Activated T-cell treated with anti-CD3 and anti-CD28 coated beads, Interleukin-2, amount 50 U/mL, for 72 hours (primary cell): ENCODE measurements around the gene MOB3C. TPM values are rescaled to one million over a fixed set of nuclear protein-coding genes. Genes with fewer than 3 reads are reported as not detected.
A peak's percentile ranks its signal among the peaks of the same experiment; 100 is the strongest.
"Not testable (repeated sequence)": the region's sequence is repeated elsewhere in the genome, so short reads cannot be mapped to it uniquely, and the experiment has no call there.

Experiments used
- ATAC-seq, 2 donors: fragments of 150-1000 bp; cut with Tn5 transposase; replicated peaks in 1 of 2; 2 replicates each; pipeline ENCODE4 v1.10.0; 2021; ENCODE audit warnings: moderate library complexity in 2 of 2, mild to moderate bottlenecking in 1 of 2
- DNase-seq, 2 donors: peaks; one replicate each; pipeline ENCODE4 v3.0.0; 2021 to 2022; ENCODE audit warnings: mixed read lengths in 1 of 2
- H3K27ac Mint-ChIP-seq: one replicate; pipeline ENCODE4 v1.8.0; 2022; ENCODE audit warnings: mild to moderate bottlenecking, moderate library complexity, mixed read lengths
- H3K27me3 Mint-ChIP-seq: one replicate; pipeline ENCODE4 v1.8.0; 2022; ENCODE audit warnings: low read depth, mixed read lengths
- H3K36me3 Mint-ChIP-seq, 2 donors: one replicate each; pipeline ENCODE4 v1.8.0; 2022; ENCODE audit warnings: mixed read lengths in 2 of 2, mild to moderate bottlenecking in 1 of 2; ENCODE audit not compliant: insufficient read depth in 2 of 2
- H3K4me1 Mint-ChIP-seq: one replicate; pipeline ENCODE4 v1.8.0; 2022; ENCODE audit warnings: low read depth, mixed read lengths
- H3K4me3 Mint-ChIP-seq, 2 donors: one replicate each; pipeline ENCODE4 v1.8.0; 2022; ENCODE audit warnings: mild to moderate bottlenecking in 2 of 2, mixed read lengths in 2 of 2, moderate library complexity in 2 of 2
- H3K9me3 Mint-ChIP-seq, 2 donors: one replicate each; pipeline ENCODE4 v1.8.0; 2022; ENCODE audit warnings: mixed read lengths in 2 of 2
- total RNA-seq, 2 donors: library from RNA; stranded (reverse); gene quantifications; one replicate each; pipeline ENCODE4 v1.2.3, GENCODE V29; 2022

Gene MOB3C
- total RNA-seq, 2 donors from 2014 or later, result 13.3 to 13.7 TPM

DNA sequence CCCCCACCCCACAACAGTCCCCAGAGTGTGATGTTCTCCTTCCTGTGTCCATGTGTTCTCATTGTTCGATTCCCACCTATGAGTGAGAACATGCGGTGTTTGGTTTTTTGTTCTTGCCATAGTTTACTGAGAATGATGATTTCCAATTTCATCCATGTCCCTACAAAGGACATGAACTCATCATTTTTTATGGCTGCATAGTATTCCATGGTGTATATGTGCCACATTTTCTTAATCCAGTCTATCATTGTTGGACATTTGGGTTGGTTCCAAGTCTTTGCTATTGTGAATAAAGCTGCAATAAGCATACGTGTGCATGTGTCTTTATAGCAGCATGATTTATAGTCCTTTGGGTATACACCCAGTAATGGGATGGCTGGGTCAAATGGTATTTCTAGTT is 34.5 kb upstream of the MOB3C start:
- H3K27me3 Mint-ChIP-seq, H3K27ac Mint-ChIP-seq, DNase-seq, ATAC-seq, H3K9me3 Mint-ChIP-seq, H3K4me3 Mint-ChIP-seq: not testable (repeated sequence)
- Mint-ChIP-seq H3K36me3 (peaks cover 22 to 34% of the 10 kb centered on the region in 2 donors), H3K4me1 (peaks cover 20% of the 10 kb centered on the region)

DNA sequence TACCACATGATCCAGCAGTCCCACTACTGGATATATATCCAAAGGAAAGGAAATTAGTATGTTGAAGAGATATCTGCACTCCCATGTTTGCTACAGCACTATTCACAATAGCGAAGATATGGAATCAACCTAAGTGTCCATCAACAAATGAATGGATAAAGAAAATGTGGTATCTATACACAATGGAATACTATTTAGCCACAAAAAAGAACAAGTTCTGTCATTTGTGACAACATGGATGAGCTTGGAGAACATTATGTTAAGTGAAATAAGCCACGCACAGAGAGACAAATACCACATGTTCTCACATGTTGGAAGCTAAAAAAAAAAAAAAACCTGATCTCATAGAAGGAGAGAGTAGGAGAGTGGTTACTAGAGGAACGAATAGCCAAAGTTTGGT is 33.9 kb upstream of the MOB3C start:
- Mint-ChIP-seq H3K4me3 (no peak overlapping the region), H3K27ac (no peak overlapping the region), H3K4me1 (peaks cover 20% of the 10 kb centered on the region), H3K36me3 (peaks cover 20 to 28% of the 10 kb centered on the region in 2 donors), H3K27me3 (no peaks in the 10 kb centered on the region), H3K9me3 (peaks cover 2 to 6% of the 10 kb centered on the region in 2 donors)
- DNase-seq (no peak), ATAC-seq (no peak)

DNA sequence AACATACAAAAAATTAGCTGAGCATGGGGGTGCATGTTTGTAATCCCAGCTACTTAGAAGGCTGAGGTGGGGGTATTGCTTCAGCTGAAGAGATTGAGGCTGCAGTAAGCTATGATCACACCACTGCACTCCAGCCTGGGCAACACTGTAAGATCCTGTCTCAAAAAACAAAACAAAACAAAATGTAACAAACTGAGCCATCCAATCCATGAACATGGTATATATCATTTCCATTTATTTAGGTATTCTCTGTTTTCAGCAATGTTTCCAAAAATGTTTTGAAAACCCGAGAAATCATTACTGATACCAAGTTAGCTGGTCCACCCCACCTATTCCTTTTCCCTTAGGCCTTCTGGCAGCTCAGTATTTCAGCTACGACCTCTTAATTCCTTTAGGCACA is 33.2 kb upstream of the MOB3C start:
- Mint-ChIP-seq H3K36me3 (peaks cover 17 to 24% of the 10 kb centered on the region in 2 donors), H3K4me3 (no peak overlapping the region), H3K27ac (no peak overlapping the region), H3K27me3 (no peaks in the 10 kb centered on the region), H3K4me1 (peaks cover 20% of the 10 kb centered on the region), H3K9me3 (peaks cover 2 to 6% of the 10 kb centered on the region in 2 donors)
- ATAC-seq (no peak), DNase-seq (no peak)

DNA sequence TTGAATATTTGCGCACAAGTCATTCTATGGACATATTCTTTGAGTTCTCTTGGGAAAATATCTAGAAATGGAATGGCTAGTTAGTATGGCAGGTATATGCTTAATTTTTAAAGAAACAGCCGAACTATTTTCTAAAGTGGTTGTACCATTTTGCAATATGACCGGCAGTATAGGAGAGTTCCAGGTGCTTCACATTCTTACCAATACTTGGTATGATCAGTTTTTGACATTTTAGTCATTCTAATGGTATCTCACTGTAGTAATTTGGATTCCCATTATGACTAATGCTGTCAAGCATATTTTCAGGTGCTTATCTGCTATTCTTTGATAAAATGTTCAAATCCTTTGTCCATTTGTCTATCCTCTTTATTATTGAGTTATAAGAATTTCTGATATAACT is 31.0 kb upstream of the MOB3C start:
- H3K4me3 Mint-ChIP-seq, result no peak overlapping the region
- peaks cover 8% of the 10 kb centered on the region for H3K4me1 Mint-ChIP-seq
- H3K9me3 Mint-ChIP-seq, result peaks cover 0 to 6% of the 10 kb centered on the region in 2 donors
- H3K27ac Mint-ChIP-seq, result no peak overlapping the region
- peaks cover 15 to 21% of the 10 kb centered on the region in 2 donors for H3K36me3 Mint-ChIP-seq
- ATAC-seq, result peak in 1 of 2 donors; percentile 44
- no peaks in the 10 kb centered on the region for H3K27me3 Mint-ChIP-seq
- DNase-seq, result no peak

DNA sequence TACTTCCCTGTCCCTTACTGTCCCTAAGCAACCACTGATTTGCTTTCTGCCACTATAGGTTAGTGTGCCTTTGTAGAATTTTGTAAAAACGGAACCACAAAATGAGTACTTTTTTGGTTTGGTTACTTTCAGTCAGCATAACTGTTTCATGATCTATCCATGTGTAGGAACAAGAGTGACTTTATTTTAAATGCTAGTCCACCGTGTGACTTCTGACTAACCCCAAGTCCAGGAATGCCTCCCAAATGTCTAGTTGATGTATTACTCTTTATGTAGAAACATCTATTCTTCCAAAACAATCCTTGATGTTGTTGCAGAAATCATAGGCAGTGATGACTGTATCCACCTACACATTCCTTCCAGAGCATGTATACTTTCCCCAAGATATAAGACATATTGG is 30.2 kb upstream of the MOB3C start:
- peaks cover 14 to 19% of the 10 kb centered on the region in 2 donors for H3K36me3 Mint-ChIP-seq

DNA sequence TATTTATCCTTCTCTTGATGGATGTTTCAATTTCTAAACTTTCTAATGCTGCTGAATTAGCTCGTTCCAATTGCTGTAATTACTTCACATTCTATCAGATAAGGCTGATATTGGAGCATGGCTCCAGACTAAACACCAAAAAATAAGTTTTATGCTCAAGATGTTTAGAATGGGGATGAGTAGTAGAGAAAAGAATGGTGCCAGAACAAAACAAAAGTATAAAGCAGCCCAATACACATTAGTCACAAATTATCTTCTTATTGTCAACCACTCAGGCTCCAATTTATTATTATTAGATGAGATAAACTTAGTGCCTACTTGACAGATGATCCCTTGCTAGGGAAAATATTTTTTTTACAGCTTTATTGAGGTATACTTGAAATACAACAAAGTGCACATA is 29.7 kb upstream of the MOB3C start:
- H3K4me3 Mint-ChIP-seq, result no peak overlapping the region
- ATAC-seq, result no peak
- DNase-seq, result no peak
- peaks cover 0 to 6% of the 10 kb centered on the region in 2 donors for H3K9me3 Mint-ChIP-seq
- H3K27me3 Mint-ChIP-seq, result no peaks in the 10 kb centered on the region
- H3K36me3 Mint-ChIP-seq, result peaks cover 15% of the 10 kb centered on the region in 2 donors
- H3K27ac Mint-ChIP-seq, result no peak overlapping the region
- H3K4me1 Mint-ChIP-seq, result peaks cover 8% of the 10 kb centered on the region

More for the DNA sequence above, 30.2 kb upstream of the MOB3C start:
- Mint-ChIP-seq H3K4me1 (peaks cover 8% of the 10 kb centered on the region), H3K27ac (no peak overlapping the region), H3K27me3 (no peaks in the 10 kb centered on the region), H3K9me3 (peaks cover 0 to 6% of the 10 kb centered on the region in 2 donors), H3K4me3 (no peak overlapping the region)
- DNase-seq (no peak), ATAC-seq (peak; percentile 29 to 75)

DNA sequence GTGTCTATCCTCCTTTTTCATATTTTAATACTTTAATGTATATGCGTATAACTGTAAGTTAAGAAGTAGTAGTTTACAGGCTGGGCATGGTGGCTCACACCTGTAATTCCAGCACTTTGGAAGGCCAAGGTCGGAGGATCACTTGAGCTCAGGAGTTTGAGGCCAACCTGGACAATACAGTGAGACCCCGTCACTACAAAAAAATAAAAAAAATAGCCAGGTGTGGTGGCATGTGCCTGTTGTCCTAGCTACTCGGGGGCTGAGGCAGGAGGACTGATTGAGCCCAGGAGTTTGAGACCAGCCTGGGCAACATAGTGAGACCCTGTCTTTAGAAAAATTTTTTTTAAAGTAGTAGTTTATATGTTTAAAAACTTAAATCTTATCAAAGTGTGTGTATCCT is 29.2 kb upstream of the MOB3C start:
- no peak for DNase-seq
- no peak for ATAC-seq
- Mint-ChIP-seq H3K9me3 (peaks cover 0 to 6% of the 10 kb centered on the region in 2 donors), H3K4me3 (no peak overlapping the region), H3K4me1 (peaks cover 8% of the 10 kb centered on the region), H3K27ac (no peak overlapping the region), H3K27me3 (no peaks in the 10 kb centered on the region), H3K36me3 (peaks cover 15 to 16% of the 10 kb centered on the region in 2 donors)

DNA sequence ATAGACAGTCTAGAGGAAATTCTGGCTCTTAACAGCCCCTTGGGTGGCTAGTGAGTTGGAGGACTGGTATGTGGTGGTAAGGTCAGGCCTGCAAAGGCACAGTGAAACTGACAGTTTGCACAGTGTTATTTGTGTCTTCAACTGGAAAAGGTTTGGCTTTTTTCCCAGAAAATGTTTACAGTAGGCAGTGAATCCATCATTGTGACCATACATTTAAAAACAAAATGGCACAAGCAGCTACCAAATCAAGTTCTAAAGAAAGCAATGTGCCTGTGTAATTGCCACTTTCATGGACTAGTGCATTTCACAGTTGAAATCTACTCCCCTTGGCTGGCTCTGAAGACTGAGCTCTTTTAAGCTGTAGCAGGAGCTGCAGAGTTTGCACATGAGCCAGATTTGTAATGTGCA is 26.8 kb upstream of the MOB3C start:
- ATAC-seq (no peak), DNase-seq (no peak)
- H3K36me3 Mint-ChIP-seq, result peaks cover 5 to 10% of the 10 kb centered on the region in 2 donors
- no peaks in the 10 kb centered on the region for H3K27me3 Mint-ChIP-seq
- H3K4me3 Mint-ChIP-seq, result no peak overlapping the region
- peaks cover 0 to 3% of the 10 kb centered on the region in 2 donors for H3K9me3 Mint-ChIP-seq
- H3K27ac Mint-ChIP-seq, result no peak overlapping the region
- H3K4me1 Mint-ChIP-seq, result peaks cover 8% of the 10 kb centered on the region

DNA sequence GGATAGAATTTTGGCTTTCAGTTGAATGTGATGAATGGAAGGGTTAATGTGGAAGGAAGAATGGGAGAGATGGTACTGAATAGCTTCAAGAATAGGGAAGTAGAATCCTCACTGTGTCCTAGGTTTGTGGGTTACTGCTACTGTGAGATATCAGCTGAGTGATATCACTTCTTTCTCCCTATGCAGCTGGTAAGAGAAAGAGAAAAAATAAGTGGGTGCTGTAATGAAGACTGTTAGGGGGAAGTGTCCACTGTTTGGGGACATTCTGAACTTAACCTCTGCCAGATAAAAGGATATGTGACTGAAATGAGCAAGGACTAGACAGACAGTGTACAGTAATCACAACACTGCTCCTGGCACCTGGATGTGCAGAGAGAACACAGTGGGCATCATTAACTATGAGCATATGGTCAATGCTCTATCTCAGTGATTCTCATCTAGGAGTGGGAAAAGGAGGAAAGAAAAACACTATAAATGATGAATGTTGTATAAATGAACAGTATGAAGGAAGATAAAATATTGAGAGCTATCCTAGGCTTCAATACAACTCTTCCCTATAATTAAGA is 25.6 kb upstream of the MOB3C start:
- no peaks in the 10 kb centered on the region for H3K27me3 Mint-ChIP-seq
- H3K27ac Mint-ChIP-seq, result no peak overlapping the region
- H3K36me3 Mint-ChIP-seq, result peaks cover 3 to 7% of the 10 kb centered on the region in 2 donors
- H3K9me3 Mint-ChIP-seq, result peaks cover 0 to under 1% of the 10 kb centered on the region in 2 donors
- ATAC-seq, result no peak
- DNase-seq, result no peak
- H3K4me1 Mint-ChIP-seq, result peaks cover 5% of the 10 kb centered on the region
- no peak overlapping the region for H3K4me3 Mint-ChIP-seq

DNA sequence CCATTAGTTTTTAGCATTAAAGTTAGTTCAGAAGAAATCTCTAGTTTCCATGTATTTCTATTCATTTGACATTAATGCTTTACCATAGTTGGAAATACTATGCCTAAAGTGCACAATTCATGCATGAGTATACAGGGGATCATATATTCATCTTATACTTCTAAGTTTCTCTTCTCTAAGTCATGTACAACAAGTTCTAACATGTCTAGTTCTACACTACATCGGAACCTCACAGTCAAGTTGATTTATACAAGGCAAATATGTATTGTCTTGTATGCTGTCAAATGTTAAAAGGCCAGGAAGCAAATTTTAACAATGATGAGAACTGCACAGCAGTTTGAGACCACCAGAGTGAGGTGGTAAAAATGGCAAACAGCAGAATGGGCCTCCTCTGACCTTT is 22.9 kb upstream of the MOB3C start:
- Mint-ChIP-seq H3K9me3 (no peaks in the 10 kb centered on the region), H3K27ac (no peak overlapping the region), H3K36me3 (peaks cover 0 to 4% of the 10 kb centered on the region in 2 donors), H3K4me1 (no peaks in the 10 kb centered on the region), H3K4me3 (no peak overlapping the region), H3K27me3 (no peaks in the 10 kb centered on the region)
- ATAC-seq (no peak), DNase-seq (no peak)

DNA sequence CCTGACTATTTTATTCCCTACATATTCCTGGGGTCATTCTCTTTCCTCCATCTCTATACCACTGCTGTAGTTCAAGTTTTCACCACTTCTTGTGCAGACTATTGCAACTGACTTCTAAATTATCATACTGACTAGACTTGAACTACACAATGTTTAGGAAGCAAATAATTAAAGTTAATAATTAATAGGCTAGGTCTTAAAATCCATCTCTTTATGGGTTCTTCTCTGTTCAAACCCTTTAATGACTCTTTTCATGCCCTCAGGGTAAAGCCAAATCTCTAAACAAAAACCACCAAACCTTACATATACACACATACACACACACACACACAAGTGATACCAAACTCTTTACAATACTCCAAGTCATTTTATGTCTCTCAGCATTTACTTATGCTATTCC is 22.3 kb upstream of the MOB3C start:
- no peak for ATAC-seq
- no peaks in the 10 kb centered on the region for H3K9me3 Mint-ChIP-seq
- no peak overlapping the region for H3K4me3 Mint-ChIP-seq
- DNase-seq, result no peak
- H3K27ac Mint-ChIP-seq, result no peak overlapping the region
- H3K36me3 Mint-ChIP-seq, result peaks cover 3 to 4% of the 10 kb centered on the region in 2 donors
- H3K4me1 Mint-ChIP-seq, result no peaks in the 10 kb centered on the region
- no peaks in the 10 kb centered on the region for H3K27me3 Mint-ChIP-seq

DNA sequence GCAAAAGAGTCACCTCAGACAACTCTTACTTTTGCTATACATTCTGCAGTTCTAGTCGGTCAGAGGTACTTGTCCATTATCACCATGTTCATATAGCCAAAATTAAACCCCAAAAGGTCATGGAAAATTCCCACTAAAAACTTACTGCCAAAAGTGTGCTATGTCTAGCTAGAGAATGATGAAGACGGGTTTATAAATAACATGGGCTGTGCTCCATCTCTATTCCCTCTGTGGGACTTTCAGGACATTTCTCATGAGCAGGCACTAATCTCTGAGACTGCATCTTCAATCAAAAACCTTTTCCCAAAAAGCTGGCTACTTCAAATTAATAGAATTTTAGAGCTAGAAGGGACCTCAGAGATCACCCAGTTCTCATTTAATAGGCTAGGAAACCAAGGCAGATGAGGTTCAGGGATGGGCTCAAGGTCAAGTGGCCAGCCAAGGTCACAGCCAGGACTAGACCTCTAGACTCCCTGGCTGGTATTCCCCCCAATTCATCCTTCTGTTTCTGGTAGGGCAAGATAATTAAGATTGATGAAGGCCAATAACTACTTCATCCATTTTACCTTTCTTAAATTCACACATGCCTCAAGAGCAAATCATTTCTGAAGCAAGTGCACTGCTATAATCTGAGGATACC is 21.0 kb upstream of the MOB3C start:
- Mint-ChIP-seq H3K27ac (no peak overlapping the region), H3K27me3 (no peaks in the 10 kb centered on the region), H3K36me3 (peaks cover 4% of the 10 kb centered on the region in 2 donors), H3K4me1 (no peaks in the 10 kb centered on the region), H3K4me3 (no peak overlapping the region), H3K9me3 (no peaks in the 10 kb centered on the region)
- no peak for DNase-seq
- no peak for ATAC-seq

DNA sequence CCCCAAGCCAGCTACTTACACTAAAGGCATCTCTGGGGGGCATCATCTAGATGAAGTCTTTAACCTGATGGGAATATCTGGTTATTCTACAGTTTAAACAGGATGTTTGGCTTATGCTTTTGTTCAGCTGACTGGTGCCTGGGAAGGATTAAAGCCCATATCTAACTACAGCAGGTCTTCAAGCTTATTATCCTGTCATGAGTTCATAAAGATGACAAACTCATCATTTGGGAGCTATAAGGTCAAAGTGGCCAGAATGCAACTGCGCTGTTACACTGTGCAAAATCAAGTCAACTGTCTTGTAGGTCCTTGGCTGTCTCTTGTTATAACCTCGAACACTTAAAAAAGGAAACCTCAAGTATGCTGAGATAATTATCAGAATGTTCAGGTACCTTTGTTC is 18.6 kb upstream of the MOB3C start:
- ATAC-seq (no peak), DNase-seq (no peak)
- Mint-ChIP-seq H3K36me3 (peaks cover 0 to 4% of the 10 kb centered on the region in 2 donors), H3K4me3 (no peak overlapping the region), H3K9me3 (no peaks in the 10 kb centered on the region), H3K27ac (no peak overlapping the region), H3K4me1 (no peaks in the 10 kb centered on the region), H3K27me3 (no peaks in the 10 kb centered on the region)

DNA sequence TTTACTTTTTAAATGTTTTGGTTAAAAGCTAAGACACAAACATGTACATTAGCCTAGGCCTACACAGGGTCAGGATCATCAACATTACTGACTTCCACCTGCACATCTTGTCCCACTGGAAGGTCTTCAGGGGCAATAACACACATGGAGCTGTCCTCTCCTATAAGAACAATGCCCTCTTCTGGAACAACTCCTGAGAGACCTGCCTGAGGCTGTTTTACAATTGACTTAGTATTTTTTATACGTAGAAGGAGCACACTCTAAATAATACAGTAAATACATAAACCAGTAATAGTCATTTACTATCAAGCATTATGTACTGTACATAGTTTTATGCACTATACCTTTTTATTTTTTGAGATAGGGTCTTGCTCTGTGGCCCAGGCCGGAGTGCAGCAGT is 14.1 kb upstream of the MOB3C start:
- no peak overlapping the region for H3K27ac Mint-ChIP-seq
- peaks cover 0 to 4% of the 10 kb centered on the region in 2 donors for H3K36me3 Mint-ChIP-seq
- DNase-seq, result no peak
- no peak for ATAC-seq
- H3K27me3 Mint-ChIP-seq, result no peaks in the 10 kb centered on the region
- H3K4me3 Mint-ChIP-seq, result no peak overlapping the region
- H3K9me3 Mint-ChIP-seq, result no peaks in the 10 kb centered on the region
- H3K4me1 Mint-ChIP-seq, result no peaks in the 10 kb centered on the region
